H9 (cell line): ENCODE results near the gene BRINP2. TPM values are rescaled to one million over a fixed set of nuclear protein-coding genes. Genes with fewer than 3 reads are reported as not detected.

ENCODE experiments used
- DNase-seq: peaks from one replicate; pipeline ENCODE4 v3.0.0-alpha.2; 2017
- H2AFZ ChIP-seq: one replicate; pipeline ENCODE4 v1.6.1; 2013; ENCODE audit warnings: mild to moderate bottlenecking, low read length, control low read depth, moderate library complexity
- H2AK5ac ChIP-seq: 2 replicates; pipeline ENCODE4 v1.6.1; 2013; ENCODE audit warnings: low read length, control low read depth, mixed read lengths; ENCODE audit not compliant: insufficient read length
- H2BK120ac ChIP-seq: one replicate; pipeline ENCODE4 v1.6.1; 2013; ENCODE audit warnings: low read depth, mild to moderate bottlenecking, low read length, control low read depth, inconsistent platforms; ENCODE audit not compliant: poor library complexity, severe bottlenecking
- H2BK12ac ChIP-seq: 2 replicates; pipeline ENCODE4 v1.6.1; 2013; ENCODE audit warnings: low read length, control low read depth, mixed read lengths, low read depth; ENCODE audit not compliant: insufficient read length
- H2BK15ac ChIP-seq: 2 replicates; pipeline ENCODE4 v1.6.1; 2013; ENCODE audit warnings: low read depth, low read length, control low read depth
- H2BK20ac ChIP-seq: one replicate; pipeline ENCODE4 v1.6.1; 2013; ENCODE audit warnings: low read depth, mild to moderate bottlenecking, low read length, control low read depth, inconsistent platforms; ENCODE audit not compliant: poor library complexity, severe bottlenecking
- H2BK5ac ChIP-seq: 2 replicates; pipeline ENCODE4 v1.6.1; 2013; ENCODE audit warnings: low read length, control low read depth, mixed read lengths; ENCODE audit not compliant: insufficient read length
- H3K14ac ChIP-seq: 2 replicates; pipeline ENCODE4 v1.6.1; 2013; ENCODE audit warnings: low read length, control low read depth; ENCODE audit not compliant: insufficient read depth
- H3K18ac ChIP-seq: 2 replicates; pipeline ENCODE4 v1.6.1; 2013; ENCODE audit warnings: low read depth, mild to moderate bottlenecking, mixed read lengths, low read length, control low read depth; ENCODE audit not compliant: insufficient read length
- H3K23ac ChIP-seq: 2 replicates; pipeline ENCODE4 v1.6.1; 2013; ENCODE audit warnings: low read length, control low read depth, mixed read lengths, low read depth; ENCODE audit not compliant: insufficient read length
- H3K23me2 ChIP-seq: 2 replicates; pipeline ENCODE4 v1.6.1; 2013; ENCODE audit warnings: low read depth, mild to moderate bottlenecking, mixed read lengths, low read length, control low read depth; ENCODE audit not compliant: insufficient read length, poor library complexity, severe bottlenecking
- H3K27ac ChIP-seq: 2 replicates; pipeline ENCODE4 v1.5.1; 2013; ENCODE audit warnings: low read length, control low read depth, mixed read lengths, low read depth; ENCODE audit not compliant: insufficient read length
- H3K27me3 ChIP-seq: 2 replicates; pipeline ENCODE4 v1.6.1; 2013; ENCODE audit warnings: low read length, control low read depth, inconsistent platforms; ENCODE audit not compliant: insufficient read depth
- H3K4ac ChIP-seq: 2 replicates; pipeline ENCODE4 v1.6.1; 2013; ENCODE audit warnings: low read depth, mild to moderate bottlenecking, control low read depth, inconsistent platforms, low read length, moderate library complexity
- H3K4me1 ChIP-seq: 2 replicates; pipeline ENCODE4 v1.6.1; 2013; ENCODE audit warnings: low read length, control low read depth, inconsistent platforms; ENCODE audit not compliant: insufficient read depth
- H3K4me2 ChIP-seq: 2 replicates; pipeline ENCODE4 v1.6.1; 2013; ENCODE audit warnings: low read length, control low read depth, mixed read lengths; ENCODE audit not compliant: insufficient read length, insufficient read depth
- H3K56ac ChIP-seq: 2 replicates; pipeline ENCODE4 v1.6.1; 2013; ENCODE audit warnings: low read depth, mild to moderate bottlenecking, mixed read lengths, low read length, control low read depth; ENCODE audit not compliant: insufficient read length
- H3K79me1 ChIP-seq: 2 replicates; pipeline ENCODE4 v1.6.1; 2013; ENCODE audit warnings: low read depth, mild to moderate bottlenecking, moderate library complexity, low read length, control low read depth, inconsistent platforms; ENCODE audit not compliant: insufficient read depth, poor library complexity, severe bottlenecking
- H3K79me2 ChIP-seq: 2 replicates; pipeline ENCODE4 v1.6.1; 2013; ENCODE audit warnings: low read length, control low read depth, inconsistent platforms; ENCODE audit not compliant: insufficient read depth
- H3K9ac ChIP-seq: 2 replicates; pipeline ENCODE4 v1.6.1; 2013; ENCODE audit warnings: low read length, control low read depth, mixed read lengths; ENCODE audit not compliant: insufficient read length; ENCODE audit errors: extremely low read depth
- H3K9me3 ChIP-seq: one replicate; pipeline ENCODE4 v1.6.1; 2013; ENCODE audit warnings: low read depth, low read length, inconsistent platforms; ENCODE audit not compliant: control insufficient read depth
- H3T11ph ChIP-seq: one replicate; pipeline ENCODE4 v1.6.1; 2013; ENCODE audit warnings: mild to moderate bottlenecking, low read length, control low read depth, inconsistent platforms
- H4K20me1 ChIP-seq: one replicate; pipeline ENCODE4 v1.6.1; 2013; ENCODE audit not compliant: control insufficient read depth, insufficient read length, insufficient read depth
- H4K5ac ChIP-seq: 2 replicates; pipeline ENCODE4 v1.6.1; 2013; ENCODE audit warnings: low read depth, mild to moderate bottlenecking, mixed read lengths, low read length, control low read depth; ENCODE audit not compliant: insufficient read length
- H4K8ac ChIP-seq: replicated peaks from 2 replicates; pipeline ENCODE4 v1.6.1; 2013; ENCODE audit warnings: low read length, control low read depth, mixed read lengths, low read depth; ENCODE audit not compliant: insufficient read length
- H4K91ac ChIP-seq: 2 replicates; pipeline ENCODE4 v1.6.1; 2013; ENCODE audit warnings: low read depth, mild to moderate bottlenecking, moderate library complexity, mixed read lengths, low read length, control low read depth; ENCODE audit not compliant: insufficient read length
- H3K27ac Mint-ChIP-seq, 3 experiments: 2 replicates in 2 of 3; 3 replicates in 1 of 3; pipeline ENCODE4 v1.8.0; 2020 to 2021; ENCODE audit warnings: mixed read lengths in 3 of 3, mild to moderate bottlenecking in 1 of 3, moderate library complexity in 1 of 3
- H3K27me3 Mint-ChIP-seq: 2 replicates; pipeline ENCODE4 v1.8.0; 2021; ENCODE audit warnings: low read depth, mild to moderate bottlenecking, moderate library complexity, mixed read lengths
- H3K36me3 Mint-ChIP-seq, 3 experiments: 2 replicates in 2 of 3; 3 replicates in 1 of 3; pipeline ENCODE4 v1.8.0; 2020 to 2021; ENCODE audit warnings: low read depth in 3 of 3, mixed read lengths in 3 of 3; ENCODE audit not compliant: insufficient read depth in 1 of 3
- H3K4me1 Mint-ChIP-seq, 2 experiments: 2 replicates each; pipeline ENCODE4 v1.8.0; 2020; ENCODE audit warnings: mixed read lengths in 2 of 2
- H3K4me3 Mint-ChIP-seq, 2 experiments: 2 replicates in 1 of 2; 3 replicates in 1 of 2; pipeline ENCODE4 v1.8.0; 2020 to 2021; ENCODE audit warnings: mild to moderate bottlenecking in 2 of 2, mixed read lengths in 2 of 2, moderate library complexity in 1 of 2
- H3K9me3 Mint-ChIP-seq, 2 experiments: 2 replicates in 1 of 2; 3 replicates in 1 of 2; pipeline ENCODE4 v1.8.0; 2020; ENCODE audit warnings: mild to moderate bottlenecking in 2 of 2, mixed read lengths in 2 of 2, moderate library complexity in 1 of 2
- WGBS: extraction: QIAGEN DNeasy Blood & Tissue Kit; methylation state at CpG from one replicate; pipeline ENCODE4 v1.1.7; 2013; ENCODE audit warnings: missing lambda C conversion rate, low lambda C conversion rate, mixed read lengths; ENCODE audit not compliant: insufficient read length; ENCODE audit errors: extremely low coverage; 5-methylcytosine and 5-hydroxymethylcytosine counted together
- total RNA-seq: library from RNA; stranded (reverse); gene quantifications from 2 replicates; pipeline ENCODE4 v1.2.1, GENCODE V29; 2021
- TF ChIP-seq, protein P1 (sequence below): fragments of 200-600 bp; sonication (generic); conservative IDR thresholded peaks from 3 replicates; pipeline ENCODE4 v1.8.0; 2021; ENCODE audit warnings: antibody characterized with exemption, mild to moderate bottlenecking

Gene BRINP2
- total RNA-seq, 1 experiment from 2014 or later: not detected

DNA sequence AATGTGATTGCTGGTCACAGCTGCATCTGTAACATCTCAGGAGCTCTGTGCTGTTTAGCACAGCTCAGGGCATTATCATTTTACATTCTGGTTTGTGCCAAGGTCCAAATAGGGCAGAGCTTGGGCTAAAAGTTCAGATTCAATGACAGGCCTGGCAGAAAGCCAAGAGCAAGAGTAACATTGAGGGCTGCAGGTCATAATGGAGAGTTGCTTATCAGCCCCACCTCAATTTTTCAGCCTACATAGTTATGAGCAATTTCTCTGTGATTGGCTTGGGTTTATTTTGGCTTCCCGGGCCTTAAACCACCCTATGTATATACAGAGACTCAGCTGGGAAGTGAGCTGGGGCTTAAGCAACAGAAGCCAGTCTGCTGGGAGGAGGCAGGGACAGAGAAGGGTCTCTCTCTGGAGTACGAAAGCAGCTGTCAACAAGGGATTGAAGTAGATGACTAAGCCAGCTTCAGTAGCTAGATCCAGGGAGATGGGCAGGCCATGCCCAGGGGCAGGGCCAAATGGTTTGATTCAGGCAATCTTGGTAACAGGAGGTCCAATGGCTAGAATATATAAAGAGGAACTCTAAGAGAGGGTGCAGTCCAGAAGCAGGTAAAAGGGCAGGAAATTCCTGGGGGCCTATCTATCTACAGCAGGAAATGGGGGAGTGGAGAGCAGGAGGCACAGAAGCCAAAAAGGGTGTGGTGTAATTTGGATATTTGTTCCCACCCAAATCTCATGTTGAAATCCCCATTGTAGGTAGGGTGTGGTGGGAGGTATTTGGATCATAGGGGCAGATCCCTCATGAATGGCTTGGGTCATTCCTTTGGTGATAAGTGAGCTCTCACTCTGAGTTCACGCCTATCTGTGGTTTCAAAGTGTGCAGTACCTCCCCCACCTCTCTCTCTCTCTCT, 49.0 kb downstream of the BRINP2 start:
- Histone ChIP-seq H3K79me2 (no peaks in the 10 kb centered on the region), H3T11ph (no peak overlapping the region), H2AFZ (no peak overlapping the region), H3K23ac (no peak overlapping the region), H3K4me2 (no peak overlapping the region), H3K4me1 (no peaks in the 10 kb centered on the region), H2BK12ac (no peak overlapping the region), H2BK5ac (no peak overlapping the region), H2BK120ac (no peak overlapping the region), H4K91ac (no peak overlapping the region), H3K4ac (no peak overlapping the region), H3K56ac (no peak overlapping the region), H3K23me2 (no peaks in the 10 kb centered on the region), H2BK20ac (no peak overlapping the region), H3K79me1 (no peaks in the 10 kb centered on the region), H4K8ac (no peak overlapping the region), H3K14ac (no peak overlapping the region), H4K5ac (no peak overlapping the region), H4K20me1 (no peaks in the 10 kb centered on the region), H3K27ac (no peak overlapping the region), H2BK15ac (no peak overlapping the region), H2AK5ac (no peak overlapping the region), H3K9ac (no peak overlapping the region), H3K18ac (no peak overlapping the region), H3K27me3 (no peaks in the 10 kb centered on the region), H3K9me3 (no peaks in the 10 kb centered on the region)
- Mint-ChIP-seq H3K27me3 (peaks cover 5% of the 10 kb centered on the region), H3K27ac (no peak overlapping the region; a peak in 1 of 7 replicates), H3K4me3 (no peak overlapping the region), H3K36me3 (peaks cover 0 to 8% (median 0%) of the 10 kb centered on the region in 3 experiments; a peak in 2 of 7 replicates), H3K4me1 (no peaks in the 10 kb centered on the region), H3K9me3 (peaks cover 7 to 13% of the 10 kb centered on the region in 2 experiments; a peak in 4 of 5 replicates)
- no peak for DNase-seq
- TF ChIP-seq, protein P1, sequence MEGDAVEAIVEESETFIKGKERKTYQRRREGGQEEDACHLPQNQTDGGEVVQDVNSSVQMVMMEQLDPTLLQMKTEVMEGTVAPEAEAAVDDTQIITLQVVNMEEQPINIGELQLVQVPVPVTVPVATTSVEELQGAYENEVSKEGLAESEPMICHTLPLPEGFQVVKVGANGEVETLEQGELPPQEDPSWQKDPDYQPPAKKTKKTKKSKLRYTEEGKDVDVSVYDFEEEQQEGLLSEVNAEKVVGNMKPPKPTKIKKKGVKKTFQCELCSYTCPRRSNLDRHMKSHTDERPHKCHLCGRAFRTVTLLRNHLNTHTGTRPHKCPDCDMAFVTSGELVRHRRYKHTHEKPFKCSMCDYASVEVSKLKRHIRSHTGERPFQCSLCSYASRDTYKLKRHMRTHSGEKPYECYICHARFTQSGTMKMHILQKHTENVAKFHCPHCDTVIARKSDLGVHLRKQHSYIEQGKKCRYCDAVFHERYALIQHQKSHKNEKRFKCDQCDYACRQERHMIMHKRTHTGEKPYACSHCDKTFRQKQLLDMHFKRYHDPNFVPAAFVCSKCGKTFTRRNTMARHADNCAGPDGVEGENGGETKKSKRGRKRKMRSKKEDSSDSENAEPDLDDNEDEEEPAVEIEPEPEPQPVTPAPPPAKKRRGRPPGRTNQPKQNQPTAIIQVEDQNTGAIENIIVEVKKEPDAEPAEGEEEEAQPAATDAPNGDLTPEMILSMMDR: no peak
- WGBS: no CpG with 5 or more reads among the region's 3 CpGs
